Astrocyte of the cerebellum (primary cell): ENCODE results near the gene CEP72.

ENCODE experiments used
- DNase-seq: peaks from one replicate; pipeline ENCODE4 v3.0.0-alpha.2; 2011; ENCODE audit warnings: low read depth
- H3K4me3 ChIP-seq: 2 replicates; pipeline ENCODE4 v1.5.1; 2011; ENCODE audit warnings: mild to moderate bottlenecking, low read depth, low read length, moderate library complexity
- in situ Hi-C: cut with HindIII; loops from 2 replicates; pipeline ENCODE4 v1.10.0; 2017; ENCODE audit warnings: low sequenced_read_pairs
- TF ChIP-seq, protein P1 (sequence below): IDR thresholded peaks from 2 replicates; pipeline ENCODE4 v1.5.1; 2012; ENCODE audit warnings: low read length, low read depth, moderate library complexity, mild to moderate bottlenecking; ENCODE audit errors: missing control alignments

Gene CEP72

DNA sequence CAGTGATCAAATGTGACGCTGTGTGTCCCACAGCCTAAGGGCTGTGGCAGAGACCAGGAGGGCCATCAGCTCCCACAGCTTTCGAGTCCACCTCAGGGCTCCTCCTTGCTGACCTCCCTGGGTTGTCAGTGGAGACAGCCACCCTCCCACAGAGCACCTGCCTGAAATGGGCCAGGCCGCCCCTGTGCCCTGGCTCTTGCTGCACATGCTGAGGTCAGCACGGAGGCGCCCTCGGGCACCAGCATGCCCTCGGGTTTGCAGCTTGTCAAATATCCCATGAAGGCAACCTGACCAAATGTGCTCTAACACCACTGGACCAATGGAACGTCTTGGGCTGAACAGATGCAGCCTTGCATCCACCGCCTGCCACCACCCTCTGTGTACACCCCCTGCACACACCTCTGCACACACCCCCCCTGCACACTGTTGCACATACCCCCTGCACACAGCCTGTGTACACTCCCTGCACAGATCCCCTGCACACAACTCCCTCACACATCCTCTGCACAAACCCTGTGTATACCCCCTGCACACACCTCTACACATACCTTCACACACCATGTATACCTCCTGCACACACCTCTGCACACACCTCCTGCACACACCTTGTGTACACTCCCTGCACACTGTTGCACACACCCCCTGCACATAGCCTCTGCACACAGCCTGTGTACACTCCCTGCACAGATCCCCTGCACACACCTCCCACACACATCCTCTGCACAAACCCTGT, 2.0 kb upstream of the CEP72 start:
- no peak overlapping the region for H3K4me3 ChIP-seq
- in situ Hi-C loops, result loop anchor here (25.0 kb wide), 1 partner anchor 98 kb away; the partner anchor contains the start of gene SLC9A3
- TF ChIP-seq, protein P1, sequence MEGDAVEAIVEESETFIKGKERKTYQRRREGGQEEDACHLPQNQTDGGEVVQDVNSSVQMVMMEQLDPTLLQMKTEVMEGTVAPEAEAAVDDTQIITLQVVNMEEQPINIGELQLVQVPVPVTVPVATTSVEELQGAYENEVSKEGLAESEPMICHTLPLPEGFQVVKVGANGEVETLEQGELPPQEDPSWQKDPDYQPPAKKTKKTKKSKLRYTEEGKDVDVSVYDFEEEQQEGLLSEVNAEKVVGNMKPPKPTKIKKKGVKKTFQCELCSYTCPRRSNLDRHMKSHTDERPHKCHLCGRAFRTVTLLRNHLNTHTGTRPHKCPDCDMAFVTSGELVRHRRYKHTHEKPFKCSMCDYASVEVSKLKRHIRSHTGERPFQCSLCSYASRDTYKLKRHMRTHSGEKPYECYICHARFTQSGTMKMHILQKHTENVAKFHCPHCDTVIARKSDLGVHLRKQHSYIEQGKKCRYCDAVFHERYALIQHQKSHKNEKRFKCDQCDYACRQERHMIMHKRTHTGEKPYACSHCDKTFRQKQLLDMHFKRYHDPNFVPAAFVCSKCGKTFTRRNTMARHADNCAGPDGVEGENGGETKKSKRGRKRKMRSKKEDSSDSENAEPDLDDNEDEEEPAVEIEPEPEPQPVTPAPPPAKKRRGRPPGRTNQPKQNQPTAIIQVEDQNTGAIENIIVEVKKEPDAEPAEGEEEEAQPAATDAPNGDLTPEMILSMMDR, result no peak
- no peak for DNase-seq

DNA sequence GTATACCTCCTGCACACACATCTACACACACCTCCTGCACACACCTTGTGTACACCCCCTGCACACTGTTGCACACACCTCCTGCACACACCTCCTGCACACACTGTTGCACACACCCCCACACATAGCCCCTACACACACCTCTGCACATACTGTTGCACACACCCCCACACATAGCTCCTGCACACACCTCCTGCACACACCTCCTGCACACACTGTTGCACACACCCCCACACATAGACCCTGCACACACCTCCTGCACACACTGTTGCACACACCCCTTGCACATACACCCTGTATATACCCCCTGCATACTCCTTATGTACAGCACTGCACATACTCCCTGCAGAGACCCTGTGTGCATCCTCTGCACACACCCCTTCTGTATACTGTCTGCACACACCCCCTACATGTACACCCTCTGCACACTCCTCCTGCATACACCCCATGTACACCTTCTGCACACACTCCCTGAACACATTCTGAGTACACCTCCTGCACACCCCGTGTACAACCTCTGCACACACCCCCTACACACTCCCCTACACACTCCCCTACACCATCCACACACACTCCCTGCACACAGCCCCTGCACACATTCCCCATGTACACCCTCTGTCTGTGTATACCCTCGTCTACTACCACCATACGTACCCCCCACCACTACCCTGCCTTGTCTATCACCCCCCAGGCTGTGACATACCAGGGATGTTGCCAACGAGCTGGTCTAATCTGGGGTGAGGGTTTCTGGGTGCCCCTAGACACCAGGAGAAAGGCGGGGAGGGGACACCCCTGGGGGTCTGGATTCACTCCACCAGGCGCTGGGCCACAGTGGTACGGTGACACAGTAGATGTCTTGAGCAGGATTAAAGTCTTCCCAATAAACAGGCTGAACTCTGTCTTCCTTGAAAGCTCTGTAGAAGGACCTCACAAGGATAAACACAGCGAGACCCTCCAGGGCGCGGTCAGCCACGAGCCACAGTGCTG, 1.1 kb upstream of the CEP72 start:
- TF ChIP-seq, protein P1, result no peak
- in situ Hi-C loops, result loop anchor here (25.0 kb wide), 1 partner anchor 99 kb away; the partner anchor contains the start of gene SLC9A3
- H3K4me3 ChIP-seq, result peak overlapping the region; percentile 68
- DNase-seq, result no peak

DNA sequence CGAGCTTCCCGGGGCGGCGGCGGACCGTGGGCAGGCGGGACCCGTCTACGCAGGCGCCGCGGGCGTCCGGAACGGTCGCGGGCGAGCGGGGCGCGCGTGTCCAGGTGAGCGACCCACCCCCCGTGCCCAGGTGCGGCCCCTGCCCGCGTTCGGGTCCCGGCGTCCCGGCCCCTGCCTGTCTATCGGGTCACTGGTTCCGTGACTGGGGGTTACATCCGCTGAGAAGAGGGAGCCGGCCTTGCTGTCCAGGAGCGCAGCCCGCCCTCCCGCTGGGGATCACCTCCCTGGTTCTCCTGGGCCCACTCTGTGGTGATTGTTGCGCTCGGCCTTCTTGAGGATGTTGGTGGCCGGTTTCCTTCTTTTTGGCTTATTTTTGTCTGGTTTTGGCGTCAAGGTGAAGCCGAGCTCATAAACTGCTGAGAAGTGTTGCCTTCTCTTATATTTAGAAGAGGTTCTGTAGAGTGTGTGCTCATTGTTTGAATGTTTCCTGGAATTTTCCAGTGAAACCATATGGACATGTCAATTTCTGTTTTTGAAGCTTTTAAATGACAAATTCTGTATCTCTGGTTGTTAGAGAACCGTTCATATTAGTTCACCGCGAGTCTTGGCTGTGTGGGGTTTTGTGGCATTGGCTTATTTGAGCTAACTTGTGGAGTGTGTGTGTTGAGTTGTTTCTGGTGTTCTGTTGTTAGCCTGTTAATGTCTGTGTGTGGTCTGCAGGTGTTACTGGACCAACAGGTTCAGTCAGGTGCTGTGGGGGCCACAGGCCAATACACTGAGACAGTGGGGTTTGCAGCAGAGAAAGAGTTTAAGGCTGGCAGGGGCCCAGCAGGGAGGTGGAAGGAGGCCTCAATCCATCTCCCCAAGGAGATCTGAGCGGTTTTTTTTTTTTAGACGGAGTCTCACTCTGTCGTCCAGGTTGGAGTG, 621 bp downstream of the CEP72 start:
- no peak for DNase-seq
- peak overlapping the region; percentile 68 for H3K4me3 ChIP-seq
- in situ Hi-C loops, result loop anchor here (25.0 kb wide), 1 partner anchor 100 kb away; the partner anchor contains the start of gene SLC9A3
- TF ChIP-seq, protein P1, result no peak

DNA sequence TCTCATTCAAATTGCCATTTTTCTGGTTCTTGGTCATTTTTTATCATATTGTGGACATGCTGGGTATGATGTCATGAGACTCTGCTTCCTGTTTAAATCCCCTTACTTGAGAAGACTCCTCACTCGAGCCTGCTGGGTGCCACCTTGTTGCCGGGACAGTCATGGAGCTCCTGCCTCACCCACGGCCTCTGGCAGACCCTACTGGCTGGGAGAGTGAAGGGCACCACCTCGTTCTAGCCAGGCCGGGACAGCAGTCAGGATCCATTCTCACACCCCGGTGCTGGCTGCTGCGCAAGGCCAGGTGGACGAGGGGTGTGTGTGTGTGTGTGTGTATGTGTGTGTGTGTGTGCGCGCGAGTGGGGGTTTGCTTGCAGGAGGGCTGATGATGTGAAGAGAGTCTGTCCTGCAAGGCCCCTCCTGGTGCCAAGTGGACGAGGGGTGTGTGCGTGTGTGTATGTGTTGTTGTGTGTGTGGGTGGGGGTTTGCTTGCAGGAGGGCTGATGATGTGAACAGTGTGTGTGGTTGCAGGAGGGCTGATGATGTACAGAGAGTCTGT, 4.4 kb downstream of the CEP72 start:
- in situ Hi-C loops, result loop anchor here (25.0 kb wide), 1 partner anchor 104 kb away; the partner anchor contains the start of gene SLC9A3

DNA sequence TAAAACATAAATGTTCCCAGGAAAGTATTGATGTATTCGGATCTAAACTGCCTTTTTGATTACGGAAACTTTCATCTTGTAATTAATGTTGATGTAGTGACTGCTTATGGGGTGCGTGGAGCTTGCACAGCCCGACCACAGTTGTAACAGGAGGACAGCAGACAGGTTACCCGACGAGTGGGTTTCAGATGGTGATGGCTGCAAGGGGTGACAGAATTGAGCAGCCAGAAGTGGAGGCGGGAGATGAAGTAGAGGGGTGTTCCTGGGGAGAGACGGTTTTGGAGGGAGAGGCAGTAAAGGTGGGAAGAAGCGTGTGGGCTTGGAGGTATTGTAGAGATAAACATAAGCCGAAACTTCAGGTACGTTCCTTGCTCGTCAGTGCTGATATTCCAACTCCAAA, 5.8 kb downstream of the CEP72 start:
- no peak for DNase-seq
- in situ Hi-C loops, result loop anchor here (25.0 kb wide), 1 partner anchor 106 kb away; the partner anchor contains the start of gene SLC9A3
- TF ChIP-seq, protein P1, result no peak
- H3K4me3 ChIP-seq, result no peak overlapping the region

More for the DNA sequence above, 4.4 kb downstream of the CEP72 start:
- no peak for DNase-seq
- H3K4me3 ChIP-seq, result no peak overlapping the region
- TF ChIP-seq, protein P1, result no peak
